MCF 10A (cell line): ENCODE results near the gene KRT77. TPM values are rescaled to one million over a fixed set of nuclear protein-coding genes. Genes with fewer than 3 reads are reported as not detected.
A peak's percentile ranks its signal among the peaks of the same experiment; 100 is the strongest.
"Not testable (repeated sequence)": the region's sequence is repeated elsewhere in the genome, so short reads cannot be mapped to it uniquely, and the experiment has no call there.

Experiments
- BruUV-seq: library from RNA; stranded (reverse); fragments of 400-500 nt; replicated peaks from 2 replicates; lab custom pipeline; 2021; lab: Mats Ljungman, UMichigan
- CTCF ChIA-PET: fragments of 300-600 bp; sonication (Branson Sonifier 250); formaldehyde crosslinking; extraction: SDS; loops from one replicate; lab custom pipeline; 2021; ENCODE audit warnings: antibody characterized with exemption, inconsistent platforms; lab: Yijun Ruan, JAX
- POLR2A ChIA-PET: fragments of 300-600, 350-650 bp; sonication (Branson Sonifier 250); formaldehyde crosslinking; extraction: SDS; loops from one replicate; lab custom pipeline; 2020; ENCODE audit warnings: antibody characterized with exemption, inconsistent platforms; lab: Yijun Ruan, JAX
- DNase-seq: peaks from one replicate; pipeline ENCODE4 v3.0.0-alpha.2; 2018; ENCODE audit not compliant: unreplicated experiment
- H3K27ac Mint-ChIP-seq: one replicate; pipeline ENCODE4 v1.8.0; 2022; ENCODE audit warnings: mild to moderate bottlenecking, low read depth, mixed read lengths; ENCODE audit not compliant: unreplicated experiment
- H3K27me3 Mint-ChIP-seq: one replicate; pipeline ENCODE4 v1.8.0; 2022; ENCODE audit warnings: mixed read lengths; ENCODE audit not compliant: insufficient read depth, unreplicated experiment
- H3K36me3 Mint-ChIP-seq: one replicate; pipeline ENCODE4 v1.8.0; 2022; ENCODE audit warnings: mild to moderate bottlenecking, moderate library complexity, mixed read lengths; ENCODE audit not compliant: insufficient read depth, unreplicated experiment
- H3K4me1 Mint-ChIP-seq: one replicate; pipeline ENCODE4 v1.8.0; 2022; ENCODE audit warnings: mixed read lengths; ENCODE audit not compliant: insufficient read depth, unreplicated experiment
- H3K4me3 Mint-ChIP-seq: one replicate; pipeline ENCODE4 v1.8.0; 2022; ENCODE audit warnings: mild to moderate bottlenecking, moderate library complexity, mixed read lengths; ENCODE audit not compliant: unreplicated experiment
- H3K9me3 Mint-ChIP-seq: one replicate; pipeline ENCODE4 v1.8.0; 2022; ENCODE audit warnings: mixed read lengths; ENCODE audit not compliant: unreplicated experiment
- CTCF ChIP-seq: fragments of 200-600 bp; IDR thresholded peaks from one replicate; pipeline ENCODE4 v1.8.0; 2022; ENCODE audit warnings: antibody characterized with exemption, mild to moderate bottlenecking; ENCODE audit not compliant: unreplicated experiment
- intact Hi-C: fragments of 100-400 bp; cut with micrococcal nuclease; formaldehyde crosslinking; loops from 2 replicates; pipeline ENCODE4 v1.14.1; 2022
- total RNA-seq: library from RNA; stranded (reverse); gene quantifications from 2 replicates; pipeline ENCODE4 v1.2.3, GENCODE V29; 2022

KRT77 gene
- total RNA-seq, 1 experiment from 2014 or later = not detected

GRCh38 chr12:52716061-52716460 lies 12.7 kb upstream of the KRT77 start:
- intact Hi-C loops = loop anchor here (10.0 kb wide), 1 partner anchor 121 kb away; no protein-coding TSS in a partner anchor
- H3K36me3 Mint-ChIP-seq = no peaks in the 10 kb centered on the region
- TF ChIP-seq CTCF = no peak
- H3K9me3 Mint-ChIP-seq = no peaks in the 10 kb centered on the region
- H3K27me3 Mint-ChIP-seq = peaks cover 25% of the 10 kb centered on the region
- BruUV-seq = no TSS peak
- DNase-seq = no peak
- no peak overlapping the region for H3K4me3 Mint-ChIP-seq
- CTCF ChIA-PET = interaction anchor here (0.6 kb wide), 1 partner anchor 30 kb away, joined by 3 read pairs; no protein-coding TSS in a partner anchor
- no peak overlapping the region for H3K27ac Mint-ChIP-seq
- no peaks in the 10 kb centered on the region for H3K4me1 Mint-ChIP-seq
- POLR2A ChIA-PET = no interaction called here

- POLR2A ChIA-PET = no interaction called here
- DNase-seq = peak; percentile 21
- BruUV-seq = no TSS peak
- H3K4me3 Mint-ChIP-seq = no peak overlapping the region
- intact Hi-C loops = loop anchor here (10.0 kb wide), 1 partner anchor 121 kb away; no protein-coding TSS in a partner anchor
- no peaks in the 10 kb centered on the region for H3K4me1 Mint-ChIP-seq
- no peaks in the 10 kb centered on the region for H3K9me3 Mint-ChIP-seq
- CTCF ChIA-PET = interaction anchor here (0.6 kb wide), 1 partner anchor 472 kb away, joined by 5 read pairs; no protein-coding TSS in a partner anchor
- no peak overlapping the region for H3K27ac Mint-ChIP-seq
- peaks cover 25% of the 10 kb centered on the region for H3K27me3 Mint-ChIP-seq
- no peaks in the 10 kb centered on the region for H3K36me3 Mint-ChIP-seq
- no peak for TF ChIP-seq CTCF
These were observed 12.1 kb upstream of the KRT77 start for GRCh38 chr12:52715416-52715815.

GRCh38 chr12:52714887-52715281 lies 11.6 kb upstream of the KRT77 start:
- POLR2A ChIA-PET = no interaction called here
- Mint-ChIP-seq H3K4me3 (no peak overlapping the region), H3K27me3 (peaks cover 25% of the 10 kb centered on the region), H3K4me1 (no peaks in the 10 kb centered on the region), H3K9me3 (no peaks in the 10 kb centered on the region), H3K36me3 (no peaks in the 10 kb centered on the region), H3K27ac (no peak overlapping the region)
- no peak for DNase-seq
- intact Hi-C loops = loop anchor here (10.0 kb wide), 1 partner anchor 120 kb away; no protein-coding TSS in a partner anchor
- no peak for TF ChIP-seq CTCF
- CTCF ChIA-PET = interaction anchor here (1.7 kb wide), 1 partner anchor 265 kb away, joined by 5 read pairs; no protein-coding TSS in a partner anchor
- no TSS peak for BruUV-seq

GRCh38 chr12:52713960-52714886 lies 10.9 kb upstream of the KRT77 start:
- H3K36me3 Mint-ChIP-seq = no peaks in the 10 kb centered on the region
- no TSS peak for BruUV-seq
- POLR2A ChIA-PET = no interaction called here
- H3K27ac Mint-ChIP-seq = no peak overlapping the region
- TF ChIP-seq CTCF = no peak
- peaks cover 25% of the 10 kb centered on the region for H3K27me3 Mint-ChIP-seq
- H3K4me1 Mint-ChIP-seq = no peaks in the 10 kb centered on the region
- H3K4me3 Mint-ChIP-seq = no peak overlapping the region
- intact Hi-C loops = loop anchor here (10.0 kb wide), 1 partner anchor 119 kb away; no protein-coding TSS in a partner anchor
- DNase-seq = no peak
- CTCF ChIA-PET = interaction anchor here (0.6 to 1.7 kb wide), 2 partner anchors 266 to 579 kb away, joined by 4 to 5 read pairs; no protein-coding TSS in a partner anchor
- no peaks in the 10 kb centered on the region for H3K9me3 Mint-ChIP-seq

GRCh38 chr12:52712122-52712521 lies 8.8 kb upstream of the KRT77 start:
- H3K9me3 Mint-ChIP-seq, H3K4me3 Mint-ChIP-seq, DNase-seq, POLR2A ChIA-PET, H3K27ac Mint-ChIP-seq, CTCF ChIA-PET, H3K36me3 Mint-ChIP-seq, BruUV-seq, H3K4me1 Mint-ChIP-seq: not testable (repeated sequence)
- intact Hi-C loops = loop anchor here (10.0 kb wide), 1 partner anchor 117 kb away; no protein-coding TSS in a partner anchor
- peaks cover 25% of the 10 kb centered on the region for H3K27me3 Mint-ChIP-seq
